GM18505 (cell line): Measurements from ENCODE around the gene FOXL1.

Source experiments
- ATAC-seq: cut with Tn5 transposase; IDR thresholded peaks from one replicate; pipeline ENCODE4 v1.9.1; 2021; ENCODE audit not compliant: unreplicated experiment
- POLR2A ChIP-seq: IDR thresholded peaks from 4 replicates; pipeline ENCODE4 v1.6.1; 2011; ENCODE audit warnings: borderline replicate concordance; ENCODE audit not compliant: insufficient read depth, insufficient read length; ENCODE audit errors: extremely low read depth

Gene FOXL1

GRCh38 chr16:86567701-86568581, 10.4 kb upstream of the FOXL1 start:
- TF ChIP-seq POLR2A, result no peak
- ATAC-seq, result no peak

- TF ChIP-seq POLR2A, result no peak
- ATAC-seq, result no peak
These were observed 9.4 kb upstream of the FOXL1 start for GRCh38 chr16:86568677-86569623.

- no peak for TF ChIP-seq POLR2A
- ATAC-seq, result no peak
These were observed 8.5 kb upstream of the FOXL1 start for GRCh38 chr16:86569701-86570447.

- no peak for ATAC-seq
- no peak for TF ChIP-seq POLR2A
These were observed 7.5 kb upstream of the FOXL1 start for GRCh38 chr16:86570558-86571529.

GRCh38 chr16:86571530-86571915, 6.8 kb upstream of the FOXL1 start:
- TF ChIP-seq POLR2A, result no peak
- no peak for ATAC-seq

- ATAC-seq, result no peak
- no peak for TF ChIP-seq POLR2A
These were observed 6.3 kb upstream of the FOXL1 start for GRCh38 chr16:86572041-86572521.

- ATAC-seq, result no peak
- no peak for TF ChIP-seq POLR2A
These were observed 5.7 kb upstream of the FOXL1 start for GRCh38 chr16:86572606-86573005.

GRCh38 chr16:86573215-86573614, 5.1 kb upstream of the FOXL1 start:
- no peak for TF ChIP-seq POLR2A
- no peak for ATAC-seq

GRCh38 chr16:86573646-86574508, 4.5 kb upstream of the FOXL1 start:
- TF ChIP-seq POLR2A, result no peak
- no peak for ATAC-seq

- no peak for ATAC-seq
- TF ChIP-seq POLR2A, result no peak
These were observed 3.7 kb upstream of the FOXL1 start for GRCh38 chr16:86574646-86575045.

- ATAC-seq, result no peak
These were observed 3.2 kb upstream of the FOXL1 start for GRCh38 chr16:86575095-86575685.

More at GRCh38 chr16:86575095-86575685, 3.2 kb upstream of the FOXL1 start:
- TF ChIP-seq POLR2A, result no peak
